Skeletal muscle tissue (tissue), 4 donors: ENCODE data around the gene GAREM2. TPM values are rescaled to one million over a fixed set of nuclear protein-coding genes. Genes with fewer than 3 reads are reported as not detected.

ENCODE experiments used
- H3K27ac ChIP-seq: one replicate; pipeline ENCODE4 v1.7.0; 2013; ENCODE audit warnings: mild to moderate bottlenecking, low read depth, low read length, inconsistent platforms
- H3K27me3 ChIP-seq, 3 donors: one replicate each; pipeline ENCODE4 v1.7.0; 2013; ENCODE audit warnings: low read length in 3 of 3; ENCODE audit not compliant: control insufficient read depth in 3 of 3, insufficient read depth in 3 of 3
- H3K36me3 ChIP-seq, 3 donors: one replicate each; pipeline ENCODE4 v1.7.0; 2013; ENCODE audit warnings: low read length in 3 of 3; ENCODE audit not compliant: control insufficient read depth in 3 of 3, insufficient read depth in 3 of 3
- H3K4me1 ChIP-seq, 3 donors: one replicate each; pipeline ENCODE4 v1.7.0; 2013; ENCODE audit warnings: low read length in 3 of 3, mild to moderate bottlenecking in 3 of 3; ENCODE audit not compliant: control insufficient read depth in 3 of 3, insufficient read depth in 3 of 3
- H3K4me3 ChIP-seq, 3 donors: one replicate each; pipeline ENCODE4 v1.7.0; 2013; ENCODE audit warnings: low read length in 3 of 3
- H3K9ac ChIP-seq, 3 donors: one replicate each; pipeline ENCODE4 v1.7.0; 2013; ENCODE audit warnings: low read length in 3 of 3, mild to moderate bottlenecking in 3 of 3, moderate library complexity in 2 of 3, low read depth in 1 of 3
- H3K9me3 ChIP-seq, 3 donors: one replicate each; pipeline ENCODE4 v1.7.0; 2013; ENCODE audit warnings: low read length in 3 of 3; ENCODE audit not compliant: control insufficient read depth in 3 of 3
- total RNA-seq: library from RNA; depleted of rRNA; stranded (reverse); fragments of >200 nt; gene quantifications from one replicate; pipeline ENCODE4 v1.2.3, GENCODE V29; 2014
- donor health status: Osteomylitis.

GAREM2 gene
- total RNA-seq, 1 donor from 2014 or later = 1.0 TPM

GRCh38 chr2:26177122-26177521, 4.2 kb downstream of the GAREM2 start:
- H3K4me1 ChIP-seq = peaks cover 6 to 8% (median 6%) of the 10 kb centered on the region in 3 donors
- H3K9me3 ChIP-seq = no peaks in the 10 kb centered on the region
- no peaks in the 10 kb centered on the region for H3K36me3 ChIP-seq
- no peak overlapping the region for H3K9ac ChIP-seq
- no peak overlapping the region for H3K4me3 ChIP-seq
- H3K27ac ChIP-seq = no peak overlapping the region
- peaks cover 22 to 33% (median 26%) of the 10 kb centered on the region in 3 donors for H3K27me3 ChIP-seq

DNA sequence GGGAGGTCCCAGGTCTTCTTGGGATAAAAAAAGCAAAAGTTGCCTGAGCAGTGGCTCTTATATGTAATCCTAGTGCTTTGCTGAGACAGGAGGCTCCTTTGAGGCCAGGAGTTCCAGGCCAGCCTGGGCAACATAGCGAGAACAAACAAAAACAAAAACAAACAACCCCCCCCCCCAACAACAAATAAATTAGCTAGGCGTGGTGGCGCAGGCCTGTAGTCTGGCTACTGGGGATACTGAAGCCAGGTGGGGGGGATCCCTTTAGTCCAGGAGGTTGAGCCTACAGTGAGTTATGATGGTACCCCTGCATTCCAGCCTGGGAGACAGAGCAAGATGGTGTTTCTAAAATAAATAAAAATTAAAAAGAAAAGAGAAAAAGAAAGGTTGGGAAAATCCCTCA, 5.4 kb downstream of the GAREM2 start:
- no peak overlapping the region for H3K4me3 ChIP-seq
- no peak overlapping the region for H3K9ac ChIP-seq
- H3K36me3 ChIP-seq = no peaks in the 10 kb centered on the region
- no peak overlapping the region for H3K27ac ChIP-seq
- H3K4me1 ChIP-seq = peaks cover 6 to 8% (median 6%) of the 10 kb centered on the region in 3 donors
- H3K9me3 ChIP-seq = no peaks in the 10 kb centered on the region
- H3K27me3 ChIP-seq = peaks cover 19 to 27% (median 22%) of the 10 kb centered on the region in 3 donors

GRCh38 chr2:26178746-26179436, 6.0 kb downstream of the GAREM2 start:
- Histone ChIP-seq H3K27ac (no peak overlapping the region), H3K27me3 (peaks cover 19 to 23% (median 22%) of the 10 kb centered on the region in 3 donors), H3K9ac (peak overlapping the region in 1 of 3 donors; percentile 33), H3K9me3 (no peaks in the 10 kb centered on the region), H3K4me1 (peaks cover 6 to 8% (median 6%) of the 10 kb centered on the region in 3 donors), H3K4me3 (peak overlapping the region; percentile 51 to 61 (median 51)), H3K36me3 (no peaks in the 10 kb centered on the region)

- H3K27me3 ChIP-seq = peaks cover 13 to 17% (median 16%) of the 10 kb centered on the region in 3 donors
- no peaks in the 10 kb centered on the region for H3K36me3 ChIP-seq
- H3K9me3 ChIP-seq = no peaks in the 10 kb centered on the region
- H3K27ac ChIP-seq = no peak overlapping the region
- peaks cover 6 to 10% (median 8%) of the 10 kb centered on the region in 3 donors for H3K4me1 ChIP-seq
- H3K4me3 ChIP-seq = peak overlapping the region; percentile 51 to 61 (median 51)
- H3K9ac ChIP-seq = peak overlapping the region in 1 of 3 donors; percentile 33
These were observed 6.6 kb downstream of the GAREM2 start for GRCh38 chr2:26179446-26179913.

DNA sequence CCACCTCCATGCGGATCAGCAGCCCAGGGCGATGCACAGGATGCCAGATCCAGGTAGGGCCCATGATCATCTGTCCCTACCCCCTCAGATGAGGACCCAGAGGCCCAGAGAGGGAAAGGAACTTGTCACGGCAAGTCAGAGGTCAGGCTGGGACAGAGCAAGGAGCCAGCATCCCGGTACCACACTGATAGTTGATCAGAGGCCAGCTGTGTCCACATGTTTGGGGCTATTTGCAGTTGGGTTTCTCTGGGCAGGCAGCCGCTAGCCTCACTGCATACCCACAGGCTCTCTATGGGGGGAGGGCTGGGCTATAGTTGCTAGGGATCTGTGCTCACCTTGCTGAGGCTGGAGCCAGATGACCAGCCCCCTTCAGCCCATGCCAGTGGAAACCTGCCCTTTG, 9.6 kb downstream of the GAREM2 start:
- no peak overlapping the region for H3K9ac ChIP-seq
- no peak overlapping the region for H3K27ac ChIP-seq
- peaks cover 5 to 6% (median 5%) of the 10 kb centered on the region in 3 donors for H3K27me3 ChIP-seq
- H3K4me3 ChIP-seq = no peak overlapping the region
- H3K4me1 ChIP-seq = peaks cover 8 to 16% (median 15%) of the 10 kb centered on the region in 3 donors
- no peaks in the 10 kb centered on the region for H3K36me3 ChIP-seq
- H3K9me3 ChIP-seq = no peaks in the 10 kb centered on the region

GRCh38 chr2:26182887-26183630, 10.2 kb downstream of the GAREM2 start:
- peaks cover 5 to 6% (median 5%) of the 10 kb centered on the region in 3 donors for H3K27me3 ChIP-seq

DNA sequence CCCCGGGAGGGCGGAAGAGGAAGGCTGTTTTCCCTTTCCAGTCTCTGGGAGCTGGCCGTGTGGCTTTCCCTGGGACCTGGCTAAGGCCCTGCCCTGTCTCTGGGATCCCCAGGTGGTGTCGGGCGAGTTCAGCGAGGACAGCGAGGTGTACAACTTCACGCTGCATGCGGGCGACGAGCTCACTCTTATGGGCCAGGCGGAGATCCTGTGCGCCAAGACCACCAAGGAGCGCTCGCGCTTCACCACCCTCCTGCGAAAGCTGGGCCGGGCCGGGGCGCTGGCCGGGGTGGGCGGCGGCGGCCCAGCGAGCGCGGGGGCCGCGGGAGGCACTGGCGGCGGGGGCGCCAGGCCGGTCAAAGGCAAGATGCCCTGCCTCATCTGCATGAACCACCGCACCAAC, 11.2 kb downstream of the GAREM2 start:
- Histone ChIP-seq H3K4me1 (peaks cover 7 to 15% (median 12%) of the 10 kb centered on the region in 3 donors), H3K36me3 (peaks cover 0 to 1% (median 0%) of the 10 kb centered on the region in 3 donors), H3K4me3 (peak overlapping the region; percentile 62 to 80 (median 71)), H3K9ac (peak overlapping the region in 2 of 3 donors; percentile 68 to 81), H3K27me3 (peaks cover 5% of the 10 kb centered on the region in 3 donors), H3K9me3 (no peaks in the 10 kb centered on the region), H3K27ac (no peak overlapping the region)

More at GRCh38 chr2:26182887-26183630, 10.2 kb downstream of the GAREM2 start:
- no peak overlapping the region for H3K9ac ChIP-seq
- no peak overlapping the region for H3K4me3 ChIP-seq
- no peaks in the 10 kb centered on the region for H3K9me3 ChIP-seq
- no peak overlapping the region for H3K27ac ChIP-seq
- H3K4me1 ChIP-seq = peaks cover 8 to 16% (median 15%) of the 10 kb centered on the region in 3 donors
- H3K36me3 ChIP-seq = no peaks in the 10 kb centered on the region

GRCh38 chr2:26184555-26185303, 11.8 kb downstream of the GAREM2 start:
- H3K9ac ChIP-seq = peak overlapping the region; percentile 60 to 81 (median 68)
- H3K9me3 ChIP-seq = no peaks in the 10 kb centered on the region
- peaks cover 0 to 1% (median under 1%) of the 10 kb centered on the region in 3 donors for H3K36me3 ChIP-seq
- no peak overlapping the region for H3K27ac ChIP-seq
- peak overlapping the region; percentile 65 to 80 (median 71) for H3K4me3 ChIP-seq
- peaks cover 0 to 5% (median 0%) of the 10 kb centered on the region in 3 donors for H3K27me3 ChIP-seq
- H3K4me1 ChIP-seq = peaks cover 2 to 10% (median 7%) of the 10 kb centered on the region in 3 donors

DNA sequence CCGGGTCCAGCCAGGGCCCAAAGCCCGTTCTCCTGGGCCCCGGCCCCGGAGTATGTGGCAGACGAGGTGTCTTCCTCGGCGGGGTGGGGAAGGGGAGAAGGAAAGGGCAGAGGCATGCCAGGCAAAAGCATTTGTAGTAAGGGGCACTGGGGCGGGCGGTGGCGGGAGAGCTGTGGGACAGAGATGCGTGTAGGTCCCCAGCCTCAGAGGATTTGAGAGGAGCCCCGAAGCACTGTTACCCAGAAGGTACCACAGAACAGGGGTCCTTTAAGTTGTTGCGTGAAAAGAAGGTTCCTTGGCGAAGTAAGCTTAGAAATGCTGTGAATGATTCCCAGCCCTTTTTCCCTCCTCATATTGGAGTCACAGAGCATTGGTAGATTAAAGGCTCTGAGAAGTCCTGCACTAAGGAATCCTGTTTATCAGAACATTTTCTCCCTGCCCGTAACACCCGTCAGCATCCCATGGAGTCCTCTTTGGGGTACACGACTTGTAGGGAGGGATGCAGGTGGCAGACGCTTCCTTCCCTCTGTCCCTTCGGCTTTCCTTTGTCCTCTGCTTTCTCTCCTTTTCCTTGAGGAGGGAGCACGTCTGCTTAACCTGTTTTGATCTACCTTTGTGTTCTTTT, 12.5 kb downstream of the GAREM2 start:
- H3K4me3 ChIP-seq = peak overlapping the region; percentile 64 to 71 (median 65)
- no peak overlapping the region for H3K27ac ChIP-seq
- H3K9me3 ChIP-seq = no peaks in the 10 kb centered on the region
- H3K36me3 ChIP-seq = peaks cover 3 to 4% (median 4%) of the 10 kb centered on the region in 3 donors
- peaks cover 0 to 5% (median 0%) of the 10 kb centered on the region in 3 donors for H3K27me3 ChIP-seq
- H3K4me1 ChIP-seq = peaks cover 2 to 10% (median 7%) of the 10 kb centered on the region in 3 donors
- peak overlapping the region in 2 of 3 donors; percentile 60 to 81 for H3K9ac ChIP-seq
